HepG2 (cell line): ENCODE measurements around the gene ARHGEF26. TPM values are rescaled to one million over a fixed set of nuclear protein-coding genes. Genes with fewer than 3 reads are reported as not detected.

Experiments
- FOXP4 ChIP-seq: sonication (generic); formaldehyde crosslinking; IDR thresholded peaks from 2 replicates; pipeline ENCODE4 v1.4.0; 2020; ENCODE audit warnings: missing genetic modification reagents
- HDAC1 ChIP-seq: sonication (generic); formaldehyde crosslinking; IDR thresholded peaks from 2 replicates; pipeline ENCODE4 v1.5.1; 2020; ENCODE audit warnings: mild to moderate bottlenecking, missing genetic modification reagents
- KMT2B ChIP-seq: IDR thresholded peaks from 2 replicates; pipeline ENCODE4 v1.6.1; 2016; ENCODE audit warnings: missing genetic modification reagents, missing compliant biosample characterization
- MYC ChIP-seq: sonication (generic); formaldehyde crosslinking; IDR thresholded peaks from 2 replicates; pipeline ENCODE4 v1.9.0; 2021; ENCODE audit warnings: missing genetic modification reagents, borderline replicate concordance
- NPAS2 ChIP-seq: sonication (generic); formaldehyde crosslinking; IDR thresholded peaks from 2 replicates; pipeline ENCODE4 v1.8.0; 2022; ENCODE audit warnings: mild to moderate bottlenecking, missing genetic modification reagents, borderline replicate concordance
- SALL1 ChIP-seq: sonication (generic); formaldehyde crosslinking; IDR thresholded peaks from 2 replicates; pipeline ENCODE4 v1.8.0; 2022; ENCODE audit warnings: mild to moderate bottlenecking, missing genetic modification reagents
- SAP130 ChIP-seq: IDR thresholded peaks from 2 replicates; pipeline ENCODE4 v1.6.1; 2016; ENCODE audit warnings: low read depth
- SP5 ChIP-seq: IDR thresholded peaks from 2 replicates; pipeline ENCODE4 v1.6.1; 2016; ENCODE audit warnings: low read depth, borderline replicate concordance
- TAF1 ChIP-seq: sonication (generic); formaldehyde crosslinking; IDR thresholded peaks from 2 replicates; pipeline ENCODE4 v1.4.0; 2020; ENCODE audit warnings: missing genetic modification reagents
- THAP7 ChIP-seq: sonication (generic); formaldehyde crosslinking; IDR thresholded peaks from 2 replicates; pipeline ENCODE4 v1.8.1; 2023; ENCODE audit warnings: mild to moderate bottlenecking, missing genetic modification reagents
- ZNF687 ChIP-seq: sonication (generic); formaldehyde crosslinking; IDR thresholded peaks from 2 replicates; pipeline ENCODE4 v1.5.1; 2020; ENCODE audit warnings: mild to moderate bottlenecking, missing genetic modification reagents, moderate library complexity
- ZNF790 ChIP-seq: sonication (generic); formaldehyde crosslinking; IDR thresholded peaks from 2 replicates; pipeline ENCODE4 v1.8.0; 2022; ENCODE audit warnings: missing genetic modification reagents, mild to moderate bottlenecking, borderline replicate concordance
- polyA plus RNA-seq, 8 experiments: library from polyadenylated mRNA; depleted of rRNA in 3 of 8; stranded (reverse) in 7 of 8; unstranded in 1 of 8; fragments of >200 nt; fragmentation: Illumina TruSeq in 4 of 8; extraction: Trizol in 4 of 8; gene quantifications; 2 replicates each; pipeline versions ENCODE4 v1.2.1 to v1.2.3, GENCODE V29; 2011 to 2016; ENCODE audit warnings: low read depth in 4 of 8, missing spikeins in 1 of 8, mixed read lengths in 1 of 8; ENCODE audit not compliant: insufficient read depth in 1 of 8
- total RNA-seq, 5 experiments: library from RNA; depleted of rRNA; stranded (reverse); fragments of >200 nt; fragmentation: Illumina TruSeq; extraction: Trizol; gene quantifications; 2 replicates each; pipeline ENCODE4 v1.2.3, GENCODE V29; 2016; ENCODE audit warnings: low read depth in 1 of 5
- TF ChIP-seq, protein P1 (sequence below): sonication (generic); formaldehyde crosslinking; IDR thresholded peaks from 2 replicates; pipeline ENCODE4 v1.5.0; 2020; ENCODE audit warnings: missing genetic modification reagents
- TF ChIP-seq, protein P2 (sequence below): sonication (generic); formaldehyde crosslinking; IDR thresholded peaks from 2 replicates; pipeline ENCODE4 v1.5.1; 2020; ENCODE audit warnings: mild to moderate bottlenecking, missing genetic modification reagents

Gene ARHGEF26
- total and polyA plus RNA-seq, 2 of the 13 experiments (the other 11 are each of a cell fraction or from before 2014, with no cell fraction given): 0.74 to 6.1 TPM

DNA sequence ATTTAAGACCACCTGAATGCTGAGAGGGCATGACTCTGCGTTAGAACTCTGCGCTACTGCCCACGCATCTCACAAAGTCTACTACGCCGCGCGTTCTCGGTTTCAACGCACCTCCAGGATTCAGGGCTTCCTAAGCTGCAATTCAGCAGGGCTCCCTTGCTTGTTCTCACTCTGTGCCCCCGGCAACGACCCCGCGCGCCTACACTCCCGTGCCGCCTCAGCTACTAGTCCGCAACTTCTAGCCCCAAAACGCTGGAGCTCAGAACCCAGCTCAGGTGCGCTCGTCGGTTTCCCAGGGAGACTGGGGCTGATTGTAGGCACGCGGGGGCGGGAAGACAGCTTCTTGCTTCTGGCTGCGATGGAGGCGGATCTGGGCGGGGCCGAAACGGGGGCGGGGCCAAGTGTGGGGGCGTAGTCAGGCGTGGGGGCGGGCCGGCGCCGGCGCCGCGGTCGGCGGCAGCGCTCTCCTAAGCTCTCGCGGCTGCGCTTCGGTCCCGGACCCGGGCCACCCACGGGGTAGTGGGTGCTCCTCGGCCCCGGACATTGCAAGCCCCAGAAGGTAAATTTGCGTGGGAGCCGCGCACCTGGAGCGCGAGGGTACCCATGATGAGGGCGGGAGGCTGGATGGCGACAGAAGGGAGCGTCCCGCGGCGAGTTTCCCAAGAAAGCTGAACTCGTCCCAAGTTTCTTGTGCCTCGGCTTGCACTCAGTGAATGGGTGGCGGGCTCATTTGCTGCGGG lies at the start of gene ARHGEF26 (continued):
- TF ChIP-seq MYC: peak; percentile 8; the same call in 1 of the 2 replicates
- TF ChIP-seq, protein P1, sequence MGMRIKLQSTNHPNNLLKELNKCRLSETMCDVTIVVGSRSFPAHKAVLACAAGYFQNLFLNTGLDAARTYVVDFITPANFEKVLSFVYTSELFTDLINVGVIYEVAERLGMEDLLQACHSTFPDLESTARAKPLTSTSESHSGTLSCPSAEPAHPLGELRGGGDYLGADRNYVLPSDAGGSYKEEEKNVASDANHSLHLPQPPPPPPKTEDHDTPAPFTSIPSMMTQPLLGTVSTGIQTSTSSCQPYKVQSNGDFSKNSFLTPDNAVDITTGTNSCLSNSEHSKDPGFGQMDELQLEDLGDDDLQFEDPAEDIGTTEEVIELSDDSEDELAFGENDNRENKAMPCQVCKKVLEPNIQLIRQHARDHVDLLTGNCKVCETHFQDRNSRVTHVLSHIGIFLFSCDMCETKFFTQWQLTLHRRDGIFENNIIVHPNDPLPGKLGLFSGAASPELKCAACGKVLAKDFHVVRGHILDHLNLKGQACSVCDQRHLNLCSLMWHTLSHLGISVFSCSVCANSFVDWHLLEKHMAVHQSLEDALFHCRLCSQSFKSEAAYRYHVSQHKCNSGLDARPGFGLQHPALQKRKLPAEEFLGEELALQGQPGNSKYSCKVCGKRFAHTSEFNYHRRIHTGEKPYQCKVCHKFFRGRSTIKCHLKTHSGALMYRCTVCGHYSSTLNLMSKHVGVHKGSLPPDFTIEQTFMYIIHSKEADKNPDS (CRISPR knock-in tag): 0 out of 2 replicates have a peak, but pooled peaks have one; percentile 19
- no peak; the same call in 1 of the 2 replicates for TF ChIP-seq ZNF687 (CRISPR knock-in tag)
- TF ChIP-seq, protein P2, sequence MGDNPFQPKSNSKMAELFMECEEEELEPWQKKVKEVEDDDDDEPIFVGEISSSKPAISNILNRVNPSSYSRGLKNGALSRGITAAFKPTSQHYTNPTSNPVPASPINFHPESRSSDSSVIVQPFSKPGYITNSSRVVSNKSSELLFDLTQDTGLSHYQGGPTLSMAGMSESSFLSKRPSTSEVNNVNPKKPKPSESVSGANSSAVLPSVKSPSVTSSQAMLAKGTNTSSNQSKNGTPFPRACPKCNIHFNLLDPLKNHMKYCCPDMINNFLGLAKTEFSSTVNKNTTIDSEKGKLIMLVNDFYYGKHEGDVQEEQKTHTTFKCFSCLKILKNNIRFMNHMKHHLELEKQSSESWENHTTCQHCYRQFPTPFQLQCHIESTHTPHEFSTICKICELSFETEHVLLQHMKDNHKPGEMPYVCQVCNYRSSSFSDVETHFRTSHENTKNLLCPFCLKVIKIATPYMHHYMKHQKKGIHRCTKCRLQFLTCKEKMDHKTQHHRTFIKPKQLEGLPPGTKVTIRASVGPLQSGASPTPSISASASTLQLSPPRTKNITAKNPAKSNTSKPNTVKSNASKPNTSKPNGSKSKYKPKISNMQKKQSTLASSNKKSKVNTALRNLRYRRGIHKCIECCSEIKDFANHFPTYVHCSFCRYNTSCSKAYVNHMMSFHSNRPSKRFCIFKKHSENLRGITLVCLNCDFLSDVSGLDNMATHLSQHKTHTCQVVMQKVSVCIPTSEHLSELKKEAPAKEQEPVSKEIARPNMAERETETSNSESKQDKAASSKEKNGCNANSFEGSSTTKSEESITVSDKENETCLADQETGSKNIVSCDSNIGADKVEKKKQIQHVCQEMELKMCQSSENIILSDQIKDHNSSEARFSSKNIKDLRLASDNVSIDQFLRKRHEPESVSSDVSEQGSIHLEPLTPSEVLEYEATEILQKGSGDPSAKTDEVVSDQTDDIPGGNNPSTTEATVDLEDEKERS (CRISPR knock-in tag): no peak
- TF ChIP-seq FOXP4: no peak
- TF ChIP-seq HDAC1 (CRISPR knock-in tag): peak; percentile 53
- TF ChIP-seq TAF1 (CRISPR knock-in tag): peak; percentile 39; the same call in 1 of the 2 replicates
- 0 out of 2 replicates have a peak, but pooled peaks have one; percentile 17 for TF ChIP-seq KMT2B (CRISPR knock-in tag)
- TF ChIP-seq NPAS2: no peak
- no peak for TF ChIP-seq ZNF790 (CRISPR knock-in tag)
- TF ChIP-seq THAP7 (CRISPR knock-in tag): 0 out of 2 replicates have a peak, but pooled peaks have one; percentile 17
- peak; percentile 27; the same call in 1 of the 2 replicates for TF ChIP-seq SAP130
- TF ChIP-seq SALL1 (CRISPR knock-in tag): peak; percentile 70
- peak; percentile 40; the same call in 1 of the 2 replicates for TF ChIP-seq SP5 (CRISPR knock-in tag)
